ENCODE data around the gene MTHFD1L. TPM values are rescaled to one million over a fixed set of nuclear protein-coding genes. Genes with fewer than 3 reads are reported as not detected.

MTHFD1L gene
- total and polyA plus RNA-seq, 5 experiments from 2014 or later, result 3.8 to 20.1 (median 8.3) TPM

DNA sequence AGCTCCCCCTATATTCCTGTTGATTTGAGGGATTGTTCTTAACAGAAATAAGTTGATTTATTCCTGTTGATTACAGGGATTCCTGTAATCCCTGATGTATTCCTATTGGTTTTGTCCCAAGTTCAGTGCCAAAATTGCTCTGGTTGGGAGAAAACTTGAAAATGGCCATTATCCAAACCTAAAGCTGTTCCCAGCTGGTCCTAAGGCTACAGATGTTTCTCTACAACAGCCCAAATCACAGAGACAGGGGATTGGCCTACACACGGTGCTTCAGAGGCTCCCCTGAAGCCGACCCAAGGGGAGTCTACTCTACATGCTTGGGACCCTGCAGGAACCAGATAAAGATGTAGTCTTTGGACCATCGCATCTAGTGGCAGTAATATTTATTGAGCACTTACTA lies 275.3 kb downstream of the MTHFD1L start:
- POLR2A ChIA-PET, result no interaction called here
- peaks cover under 1 to 8% (median 4%) of the 10 kb centered on the region in 5 donors for H3K27me3 Mint-ChIP-seq
- H3K9me3 Mint-ChIP-seq, result no peaks in the 10 kb centered on the region
- no peak for ATAC-seq
- no peak overlapping the region for H3K4me3 Mint-ChIP-seq
- peaks cover 0 to 1% (median 0%) of the 10 kb centered on the region in 4 donors for H3K4me1 Mint-ChIP-seq
- DNase-seq, result no peak
- no peak overlapping the region for H3K27ac Mint-ChIP-seq
- H3K36me3 Mint-ChIP-seq, result no peaks in the 10 kb centered on the region

DNA sequence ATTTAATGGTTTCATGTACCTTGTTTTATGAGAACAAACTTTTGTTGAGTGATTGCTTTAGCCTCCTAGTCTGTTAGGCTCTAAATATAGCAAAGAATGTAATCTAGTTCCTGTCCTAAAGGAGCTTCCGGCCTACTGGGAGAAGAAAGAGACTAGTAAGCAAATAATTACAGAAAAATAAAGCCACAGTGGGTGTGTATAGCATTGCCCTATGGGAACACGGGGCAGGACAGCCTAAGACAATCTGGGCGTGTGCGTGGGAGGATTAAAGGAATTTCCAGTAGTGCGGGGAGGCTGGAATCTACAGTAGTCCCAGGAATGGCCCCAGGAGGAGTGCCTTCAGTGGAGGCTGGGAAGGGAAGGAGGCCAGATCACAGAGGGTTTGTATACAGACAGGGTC lies 276.2 kb downstream of the MTHFD1L start:
- no peak for ATAC-seq
- Mint-ChIP-seq H3K27ac (no peak overlapping the region), H3K9me3 (peaks cover 0 to 4% (median under 1%) of the 10 kb centered on the region in 9 donors), H3K27me3 (peaks cover 3 to 8% (median 5%) of the 10 kb centered on the region in 5 donors), H3K36me3 (no peaks in the 10 kb centered on the region), H3K4me1 (peaks cover 0 to 1% (median 0%) of the 10 kb centered on the region in 4 donors), H3K4me3 (no peak overlapping the region)
- POLR2A ChIA-PET, result no interaction called here
- DNase-seq, result no peak

DNA sequence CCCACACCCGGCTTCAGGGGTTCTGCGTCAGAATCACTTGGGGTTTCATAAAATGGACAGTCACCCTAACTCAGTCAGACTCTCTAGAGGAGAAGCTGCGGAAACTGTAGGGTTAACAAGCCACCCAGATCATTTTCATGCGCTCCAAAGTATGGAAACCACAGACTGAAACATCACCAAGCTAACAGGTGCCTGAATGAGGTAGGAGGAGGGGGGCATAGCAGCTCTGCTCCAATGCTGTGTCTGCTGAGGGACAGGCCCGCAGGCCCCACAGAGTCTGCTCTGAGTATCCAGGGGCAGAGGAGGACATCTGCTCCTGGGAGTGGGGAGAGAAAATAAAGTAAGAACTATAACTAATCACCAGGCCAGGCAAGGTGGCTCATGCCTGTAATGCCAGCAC lies 277.2 kb downstream of the MTHFD1L start:
- H3K27me3 Mint-ChIP-seq, result peaks cover 4 to 8% (median 6%) of the 10 kb centered on the region in 5 donors
- H3K9me3 Mint-ChIP-seq, result peaks cover 0 to 9% (median 2%) of the 10 kb centered on the region in 9 donors
- no peak overlapping the region for H3K27ac Mint-ChIP-seq
- POLR2A ChIA-PET, result no interaction called here
- DNase-seq (no peak), ATAC-seq (no peak)
- H3K4me1 Mint-ChIP-seq, result peaks cover 0 to 1% (median 0%) of the 10 kb centered on the region in 4 donors
- H3K4me3 Mint-ChIP-seq, result no peak overlapping the region
- H3K36me3 Mint-ChIP-seq, result no peaks in the 10 kb centered on the region

DNA sequence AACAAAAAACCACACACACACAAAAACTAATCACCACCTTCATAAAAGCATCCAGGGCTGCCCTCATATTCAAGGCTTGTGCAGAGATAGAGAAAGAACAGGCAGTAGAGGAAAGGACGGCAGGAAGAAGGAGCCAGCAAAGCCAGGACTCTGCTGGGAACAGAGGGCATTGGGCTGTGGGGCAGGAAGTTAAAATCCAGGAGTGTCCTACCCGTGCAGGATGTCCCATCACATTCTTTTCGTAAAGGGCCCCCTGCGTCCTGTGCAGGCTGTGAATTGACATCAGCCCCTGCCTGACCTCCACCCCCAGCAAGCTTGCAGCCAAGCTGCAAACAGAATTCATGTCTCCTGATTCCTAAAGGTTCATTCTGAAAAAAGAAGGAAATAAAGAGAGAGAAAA lies 277.8 kb downstream of the MTHFD1L start:
- no peaks in the 10 kb centered on the region for H3K36me3 Mint-ChIP-seq
- H3K9me3 Mint-ChIP-seq, result peaks cover 0 to 9% (median 2%) of the 10 kb centered on the region in 9 donors
- peaks cover 4 to 8% (median 6%) of the 10 kb centered on the region in 5 donors for H3K27me3 Mint-ChIP-seq
- no peak for DNase-seq
- peaks cover 0 to 1% (median 0%) of the 10 kb centered on the region in 4 donors for H3K4me1 Mint-ChIP-seq
- POLR2A ChIA-PET, result no interaction called here
- peak overlapping the region in 1 of 10 donors; percentile 35 for H3K27ac Mint-ChIP-seq
- ATAC-seq, result no peak
- no peak overlapping the region for H3K4me3 Mint-ChIP-seq

DNA sequence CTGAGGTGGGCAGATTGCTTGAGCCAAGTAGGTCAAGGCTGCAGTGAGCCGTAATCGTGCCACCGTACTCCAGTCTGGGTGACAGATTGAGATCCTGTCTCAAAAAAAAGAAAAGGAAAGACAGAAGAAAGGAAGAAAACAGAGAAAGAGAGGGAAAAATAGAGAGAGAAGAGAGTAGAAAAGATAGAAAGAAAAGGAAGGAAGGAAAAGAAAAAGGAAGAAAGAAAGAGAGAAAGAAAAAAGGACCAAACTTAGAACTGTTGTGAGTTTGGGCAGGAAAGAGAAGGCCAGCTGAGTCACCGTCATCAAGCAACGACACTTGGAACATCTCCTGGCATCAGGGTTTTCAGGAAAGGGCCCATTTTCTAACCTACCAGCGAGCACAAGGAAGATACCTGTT lies 278.3 kb downstream of the MTHFD1L start:
- POLR2A ChIA-PET, result interaction anchor here (0.7 kb wide), 1 partner anchor 98 kb away, joined by 4 read pairs; no protein-coding TSS in a partner anchor
- H3K4me1 Mint-ChIP-seq, result peaks cover 0 to 1% (median 0%) of the 10 kb centered on the region in 4 donors
- ATAC-seq, result no peak
- H3K9me3 Mint-ChIP-seq, result peaks cover 0 to 9% (median 2%) of the 10 kb centered on the region in 9 donors
- peaks cover 4 to 8% (median 6%) of the 10 kb centered on the region in 5 donors for H3K27me3 Mint-ChIP-seq
- DNase-seq, result no peak
- peak overlapping the region in 3 of 10 donors; percentile 35 to 75 (median 73) for H3K27ac Mint-ChIP-seq
- no peak overlapping the region for H3K4me3 Mint-ChIP-seq
- no peaks in the 10 kb centered on the region for H3K36me3 Mint-ChIP-seq

DNA sequence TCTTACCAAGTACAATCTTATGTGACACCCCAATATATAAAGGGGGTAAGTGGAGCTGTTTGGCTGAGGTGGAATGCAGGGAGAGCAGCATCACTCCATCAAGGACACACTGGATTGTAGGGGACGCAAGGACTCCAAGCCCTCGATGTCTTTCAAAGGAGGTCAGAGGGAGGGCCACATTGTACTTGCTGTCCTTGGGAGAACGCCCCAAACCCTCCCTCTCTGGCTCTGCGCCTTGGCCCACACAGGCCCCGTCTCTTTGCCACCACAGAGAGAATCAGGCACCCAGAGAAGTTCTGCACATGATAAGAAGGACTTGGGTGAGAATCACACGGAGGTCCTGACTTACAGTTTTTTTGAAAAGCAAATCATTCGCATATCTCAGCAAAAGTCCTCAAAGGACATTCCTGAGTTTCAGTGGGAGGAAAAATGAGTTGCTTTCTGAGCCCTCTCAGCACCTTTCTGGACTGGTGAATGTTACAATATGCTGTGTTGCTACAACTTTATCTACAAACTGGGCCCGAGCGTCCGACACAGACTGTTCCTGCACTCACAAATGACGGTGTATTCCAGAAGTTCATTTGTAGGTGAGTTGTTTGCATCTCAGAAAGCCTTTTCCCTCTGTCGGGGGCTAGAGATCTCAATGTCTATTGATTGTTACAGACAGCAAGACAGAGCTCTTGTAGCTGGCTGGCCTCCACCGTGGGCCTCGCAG lies 281.8 kb downstream of the MTHFD1L start:
- peaks cover 0 to 1% (median 0%) of the 10 kb centered on the region in 4 donors for H3K4me1 Mint-ChIP-seq
- DNase-seq, result no peak
- POLR2A ChIA-PET, result no interaction called here
- H3K27me3 Mint-ChIP-seq, result peaks cover 3 to 12% (median 6%) of the 10 kb centered on the region in 5 donors
- H3K27ac Mint-ChIP-seq, result peak overlapping the region in 1 of 10 donors; percentile 31
- H3K9me3 Mint-ChIP-seq, result peaks cover 0 to 9% (median 2%) of the 10 kb centered on the region in 9 donors
- H3K36me3 Mint-ChIP-seq, result no peaks in the 10 kb centered on the region
- H3K4me3 Mint-ChIP-seq, result no peak overlapping the region
- no peak for ATAC-seq

DNA sequence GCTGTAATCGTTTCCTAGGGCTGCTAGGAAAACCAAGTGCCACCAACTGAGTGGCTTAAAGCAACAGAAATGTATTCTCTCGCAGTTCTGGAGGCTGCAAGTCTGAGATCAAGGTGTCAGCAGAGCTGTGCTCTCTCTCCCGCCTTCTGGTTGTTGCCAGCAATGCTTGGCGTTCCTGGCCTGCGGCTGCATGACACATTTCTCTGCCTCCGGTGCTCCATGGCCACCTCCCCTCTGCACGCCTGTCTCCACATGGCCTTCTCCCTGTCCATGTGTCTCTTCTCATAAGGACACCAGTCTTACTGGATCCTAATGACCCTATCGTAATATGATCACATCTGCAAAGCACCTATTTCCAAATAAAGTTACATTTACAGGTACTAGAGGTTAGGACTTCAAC lies 282.6 kb downstream of the MTHFD1L start:
- no peaks in the 10 kb centered on the region for H3K36me3 Mint-ChIP-seq
- H3K4me1 Mint-ChIP-seq, result peaks cover 0 to 1% (median 0%) of the 10 kb centered on the region in 4 donors
- no peak overlapping the region for H3K4me3 Mint-ChIP-seq
- no peak overlapping the region for H3K27ac Mint-ChIP-seq
- H3K27me3 Mint-ChIP-seq, result peaks cover 3 to 19% (median 8%) of the 10 kb centered on the region in 5 donors
- DNase-seq, result no peak
- POLR2A ChIA-PET, result interaction anchor here (0.5 kb wide), 1 partner anchor 31 kb away, joined by 3 read pairs; no protein-coding TSS in a partner anchor
- no peak for ATAC-seq
- peaks cover 0 to 9% (median 2%) of the 10 kb centered on the region in 9 donors for H3K9me3 Mint-ChIP-seq

DNA sequence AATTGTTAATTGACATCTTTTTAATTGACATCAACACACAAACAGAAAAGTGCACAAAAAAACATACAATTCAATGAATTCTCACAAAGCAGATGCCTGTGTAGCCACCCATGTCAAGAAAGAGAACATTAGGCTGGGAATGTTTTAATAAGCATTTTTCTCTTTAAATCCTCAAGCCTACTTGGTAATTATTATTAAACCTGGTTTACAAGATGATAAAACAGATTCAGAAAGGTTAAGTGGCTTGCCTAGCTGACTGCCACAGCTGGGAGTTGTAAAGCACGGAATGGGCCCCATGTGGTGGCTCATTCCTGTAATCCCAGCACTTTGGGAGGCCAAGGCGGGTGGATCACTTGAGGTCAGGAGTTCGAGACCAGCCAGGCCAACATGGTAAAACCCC lies 284.3 kb downstream of the MTHFD1L start:
- H3K27me3 Mint-ChIP-seq, result peaks cover 4 to 25% (median 10%) of the 10 kb centered on the region in 5 donors
- POLR2A ChIA-PET, result no interaction called here

More for the DNA sequence above, 284.3 kb downstream of the MTHFD1L start:
- no peak overlapping the region for H3K4me3 Mint-ChIP-seq
- H3K27ac Mint-ChIP-seq, result no peak overlapping the region
- peaks cover 0 to 9% (median 2%) of the 10 kb centered on the region in 9 donors for H3K9me3 Mint-ChIP-seq
- ATAC-seq (no peak), DNase-seq (no peak)
- no peaks in the 10 kb centered on the region for H3K36me3 Mint-ChIP-seq
- H3K4me1 Mint-ChIP-seq, result no peaks in the 10 kb centered on the region
